Measurements from ENCODE around the gene RNF112.

RNF112 gene

DNA sequence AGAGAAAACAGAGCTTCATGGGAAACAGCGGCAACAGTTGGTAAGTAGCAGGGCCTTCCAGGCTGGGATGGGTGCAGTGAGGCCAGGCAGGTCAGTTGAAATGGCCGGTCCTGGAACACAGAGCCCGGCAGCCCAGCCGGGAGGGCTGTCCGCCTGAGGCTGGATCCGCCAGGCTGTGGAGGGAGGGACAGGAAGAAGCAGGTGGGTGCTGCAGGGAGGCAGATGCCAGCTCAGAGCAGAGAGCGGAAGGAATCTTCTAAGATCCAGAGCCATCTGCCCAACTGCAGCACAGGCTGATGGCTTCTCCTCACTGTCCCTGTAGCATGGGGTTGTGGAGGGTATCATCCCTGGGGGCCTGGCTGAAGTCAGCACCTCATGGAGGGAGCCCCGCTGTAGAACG lies 599 bp downstream of the RNF112 start:
- H3K4me2 ChIP-seq (ENCODE audit: low read depth, low read length, poor library complexity, severe bottlenecking): no peak overlapping the region
- H3K4me3 ChIP-seq (ENCODE audit: insufficient read depth, low read length, poor library complexity, severe bottlenecking): no peak overlapping the region

GRCh38 chr17:19412510-19412909 lies 1.5 kb downstream of the RNF112 start:
- Histone ChIP-seq H2AFZ (ENCODE audit: low read depth, low read length, severe bottlenecking) (no peak overlapping the region), H3K36me3 (ENCODE audit: low read length) (no peaks in the 10 kb centered on the region), H3F3A (ENCODE audit: insufficient read depth) (no peaks in the 10 kb centered on the region), H3K9me2 (replicated peaks; ENCODE audit: insufficient read depth, low read length) (no peaks in the 10 kb centered on the region), H3K27ac (ENCODE audit: low read depth, low read length) (no peak overlapping the region), H3K27me3 (ENCODE audit: low read length) (no peaks in the 10 kb centered on the region), H3K79me2 (ENCODE audit: insufficient read depth, low read length) (no peaks in the 10 kb centered on the region), H3K9me3 (ENCODE audit: insufficient read depth, low read length) (no peaks in the 10 kb centered on the region), H3K4me2 (ENCODE audit: low read depth, low read length, poor library complexity, severe bottlenecking) (no peak overlapping the region), H3K4me3 (ENCODE audit: insufficient read depth, low read length, poor library complexity, severe bottlenecking) (no peak overlapping the region), H4K20me1 (ENCODE audit: low read depth, low read length) (no peaks in the 10 kb centered on the region), H3K9ac (ENCODE audit: low read length) (no peak overlapping the region)
- TF ChIP-seq, protein P1, sequence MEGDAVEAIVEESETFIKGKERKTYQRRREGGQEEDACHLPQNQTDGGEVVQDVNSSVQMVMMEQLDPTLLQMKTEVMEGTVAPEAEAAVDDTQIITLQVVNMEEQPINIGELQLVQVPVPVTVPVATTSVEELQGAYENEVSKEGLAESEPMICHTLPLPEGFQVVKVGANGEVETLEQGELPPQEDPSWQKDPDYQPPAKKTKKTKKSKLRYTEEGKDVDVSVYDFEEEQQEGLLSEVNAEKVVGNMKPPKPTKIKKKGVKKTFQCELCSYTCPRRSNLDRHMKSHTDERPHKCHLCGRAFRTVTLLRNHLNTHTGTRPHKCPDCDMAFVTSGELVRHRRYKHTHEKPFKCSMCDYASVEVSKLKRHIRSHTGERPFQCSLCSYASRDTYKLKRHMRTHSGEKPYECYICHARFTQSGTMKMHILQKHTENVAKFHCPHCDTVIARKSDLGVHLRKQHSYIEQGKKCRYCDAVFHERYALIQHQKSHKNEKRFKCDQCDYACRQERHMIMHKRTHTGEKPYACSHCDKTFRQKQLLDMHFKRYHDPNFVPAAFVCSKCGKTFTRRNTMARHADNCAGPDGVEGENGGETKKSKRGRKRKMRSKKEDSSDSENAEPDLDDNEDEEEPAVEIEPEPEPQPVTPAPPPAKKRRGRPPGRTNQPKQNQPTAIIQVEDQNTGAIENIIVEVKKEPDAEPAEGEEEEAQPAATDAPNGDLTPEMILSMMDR (IDR thresholded peaks at IDR 0.05; ENCODE audit: insufficient read depth, low read length, poor library complexity, severe bottlenecking): no peak
- no peak for TF ChIP-seq EZH2phosphoT487 (conservative IDR thresholded peaks at IDR 0.05; ENCODE audit: low read length)

More for the DNA sequence above, 599 bp downstream of the RNF112 start:
- H3K27me3 ChIP-seq (ENCODE audit: low read length): no peaks in the 10 kb centered on the region
- H3K27ac ChIP-seq (ENCODE audit: low read depth, low read length): no peak overlapping the region
- no peaks in the 10 kb centered on the region for H4K20me1 ChIP-seq (ENCODE audit: low read depth, low read length)
- H3K36me3 ChIP-seq (ENCODE audit: low read length): no peaks in the 10 kb centered on the region
- no peaks in the 10 kb centered on the region for H3F3A ChIP-seq (ENCODE audit: insufficient read depth)
- no peak overlapping the region for H2AFZ ChIP-seq (ENCODE audit: low read depth, low read length, severe bottlenecking)
- H3K9ac ChIP-seq (ENCODE audit: low read length): no peak overlapping the region
- TF ChIP-seq, protein P1 (IDR thresholded peaks at IDR 0.05; ENCODE audit: insufficient read depth, low read length, poor library complexity, severe bottlenecking): no peak
- no peak for TF ChIP-seq EZH2phosphoT487 (conservative IDR thresholded peaks at IDR 0.05; ENCODE audit: low read length)
- H3K79me2 ChIP-seq (ENCODE audit: insufficient read depth, low read length): no peaks in the 10 kb centered on the region
- no peaks in the 10 kb centered on the region for H3K9me2 ChIP-seq (replicated peaks; ENCODE audit: insufficient read depth, low read length)
- no peaks in the 10 kb centered on the region for H3K9me3 ChIP-seq (ENCODE audit: insufficient read depth, low read length)

GRCh38 chr17:19412984-19413383 lies 2.0 kb downstream of the RNF112 start:
- H3K9ac ChIP-seq (ENCODE audit: low read length): no peak overlapping the region
- no peaks in the 10 kb centered on the region for H3F3A ChIP-seq (ENCODE audit: insufficient read depth)
- no peaks in the 10 kb centered on the region for H3K79me2 ChIP-seq (ENCODE audit: insufficient read depth, low read length)
- no peaks in the 10 kb centered on the region for H3K27me3 ChIP-seq (ENCODE audit: low read length)
- no peak overlapping the region for H2AFZ ChIP-seq (ENCODE audit: low read depth, low read length, severe bottlenecking)
- no peak for TF ChIP-seq EZH2phosphoT487 (conservative IDR thresholded peaks at IDR 0.05; ENCODE audit: low read length)
- TF ChIP-seq, protein P1 (IDR thresholded peaks at IDR 0.05; ENCODE audit: insufficient read depth, low read length, poor library complexity, severe bottlenecking): no peak
- H3K27ac ChIP-seq (ENCODE audit: low read depth, low read length): no peak overlapping the region
- no peaks in the 10 kb centered on the region for H4K20me1 ChIP-seq (ENCODE audit: low read depth, low read length)
- H3K4me3 ChIP-seq (ENCODE audit: insufficient read depth, low read length, poor library complexity, severe bottlenecking): no peak overlapping the region
- H3K36me3 ChIP-seq (ENCODE audit: low read length): no peaks in the 10 kb centered on the region
- no peaks in the 10 kb centered on the region for H3K9me3 ChIP-seq (ENCODE audit: insufficient read depth, low read length)
- no peaks in the 10 kb centered on the region for H3K9me2 ChIP-seq (replicated peaks; ENCODE audit: insufficient read depth, low read length)
- no peak overlapping the region for H3K4me2 ChIP-seq (ENCODE audit: low read depth, low read length, poor library complexity, severe bottlenecking)

Measured in SU-DHL-6 (cell line).